ENCODE results near the gene ENOX1. TPM values are rescaled to one million over a fixed set of nuclear protein-coding genes. Genes with fewer than 3 reads are reported as not detected.

The ENOX1 gene
- total RNA-seq, 2 experiments from 2014 or later = 2.4 TPM; not detected in 1

- no peaks in the 10 kb centered on the region for H3K4me1 Mint-ChIP-seq
- no peak overlapping the region for H3K27ac Mint-ChIP-seq
- H3K4me3 Mint-ChIP-seq = no peak overlapping the region
- CTCF ChIA-PET = no interaction called here
- no peaks in the 10 kb centered on the region for H3K36me3 Mint-ChIP-seq
- DNase-seq (no peak), ATAC-seq (no peak)
- no peaks in the 10 kb centered on the region for H3K9me3 Mint-ChIP-seq (ENCODE audit: low read depth)
- peaks cover 36% of the 10 kb centered on the region for H3K27me3 Mint-ChIP-seq
Observed at GRCh38 chr13:43294412-43294811, 492.4 kb downstream of the ENOX1 start.

GRCh38 chr13:43293986-43294385 is 492.8 kb downstream of the ENOX1 start:
- H3K4me1 Mint-ChIP-seq = no peaks in the 10 kb centered on the region
- no peak overlapping the region for H3K27ac Mint-ChIP-seq
- ATAC-seq = no peak
- H3K4me3 Mint-ChIP-seq = no peak overlapping the region
- CTCF ChIA-PET = no interaction called here
- H3K27me3 Mint-ChIP-seq = peaks cover 34% of the 10 kb centered on the region
- no peaks in the 10 kb centered on the region for H3K36me3 Mint-ChIP-seq
- no peaks in the 10 kb centered on the region for H3K9me3 Mint-ChIP-seq (ENCODE audit: low read depth)
- no peak for DNase-seq

GRCh38 chr13:43293561-43293960 is 493.2 kb downstream of the ENOX1 start:
- Mint-ChIP-seq H3K27ac (no peak overlapping the region), H3K4me1 (no peaks in the 10 kb centered on the region), H3K36me3 (no peaks in the 10 kb centered on the region), H3K27me3 (peaks cover 33% of the 10 kb centered on the region), H3K9me3 (ENCODE audit: low read depth) (no peaks in the 10 kb centered on the region), H3K4me3 (no peak overlapping the region)
- no peak for ATAC-seq
- CTCF ChIA-PET = no interaction called here
- DNase-seq = no peak

- Mint-ChIP-seq H3K27ac (no peak overlapping the region), H3K4me1 (no peaks in the 10 kb centered on the region), H3K4me3 (no peak overlapping the region), H3K27me3 (peaks cover 29% of the 10 kb centered on the region), H3K36me3 (no peaks in the 10 kb centered on the region), H3K9me3 (ENCODE audit: low read depth) (no peaks in the 10 kb centered on the region)
- no peak for DNase-seq
- CTCF ChIA-PET = no interaction called here
- no peak for ATAC-seq
Observed at GRCh38 chr13:43293008-43293407, 493.8 kb downstream of the ENOX1 start.

GRCh38 chr13:43291287-43292060 is 495.3 kb downstream of the ENOX1 start:
- H3K4me3 Mint-ChIP-seq = no peak overlapping the region
- CTCF ChIA-PET = no interaction called here
- no peak overlapping the region for H3K27ac Mint-ChIP-seq
- ATAC-seq (no peak), DNase-seq (no peak)
- H3K9me3 Mint-ChIP-seq (ENCODE audit: low read depth) = no peaks in the 10 kb centered on the region
- no peaks in the 10 kb centered on the region for H3K4me1 Mint-ChIP-seq
- no peaks in the 10 kb centered on the region for H3K36me3 Mint-ChIP-seq
- H3K27me3 Mint-ChIP-seq = peaks cover 22% of the 10 kb centered on the region

- no peak overlapping the region for H3K4me3 Mint-ChIP-seq
- no peaks in the 10 kb centered on the region for H3K36me3 Mint-ChIP-seq
- CTCF ChIA-PET = no interaction called here
- ATAC-seq (no peak), DNase-seq (no peak)
- no peaks in the 10 kb centered on the region for H3K4me1 Mint-ChIP-seq
- no peaks in the 10 kb centered on the region for H3K9me3 Mint-ChIP-seq (ENCODE audit: low read depth)
- peaks cover 19% of the 10 kb centered on the region for H3K27me3 Mint-ChIP-seq
- no peak overlapping the region for H3K27ac Mint-ChIP-seq
Observed at GRCh38 chr13:43289470-43290255, 497.1 kb downstream of the ENOX1 start.

- Mint-ChIP-seq H3K9me3 (ENCODE audit: low read depth) (no peaks in the 10 kb centered on the region), H3K36me3 (no peaks in the 10 kb centered on the region), H3K27ac (no peak overlapping the region), H3K4me1 (no peaks in the 10 kb centered on the region), H3K4me3 (no peak overlapping the region), H3K27me3 (peaks cover 24% of the 10 kb centered on the region)
- no peak for DNase-seq
- CTCF ChIA-PET = no interaction called here
- ATAC-seq = no peak
Observed at GRCh38 chr13:43286751-43287150, 500.0 kb downstream of the ENOX1 start.

- no peaks in the 10 kb centered on the region for H3K36me3 Mint-ChIP-seq
- no peak overlapping the region for H3K4me3 Mint-ChIP-seq
- no peaks in the 10 kb centered on the region for H3K9me3 Mint-ChIP-seq (ENCODE audit: low read depth)
- H3K4me1 Mint-ChIP-seq = no peaks in the 10 kb centered on the region
- H3K27ac Mint-ChIP-seq = no peak overlapping the region
- CTCF ChIA-PET = no interaction called here
- H3K27me3 Mint-ChIP-seq = peaks cover 29% of the 10 kb centered on the region
- ATAC-seq (no peak), DNase-seq (no peak)
Observed at GRCh38 chr13:43285933-43286597, 500.7 kb downstream of the ENOX1 start.

- no peak overlapping the region for H3K4me3 Mint-ChIP-seq
- H3K36me3 Mint-ChIP-seq = no peaks in the 10 kb centered on the region
- no peaks in the 10 kb centered on the region for H3K9me3 Mint-ChIP-seq (ENCODE audit: low read depth)
- peaks cover 27% of the 10 kb centered on the region for H3K27me3 Mint-ChIP-seq
- no peak overlapping the region for H3K27ac Mint-ChIP-seq
- CTCF ChIA-PET = no interaction called here
- H3K4me1 Mint-ChIP-seq = no peaks in the 10 kb centered on the region
- DNase-seq = no peak
- ATAC-seq = no peak
Observed at GRCh38 chr13:43284162-43284561, 502.6 kb downstream of the ENOX1 start.

GRCh38 chr13:43279696-43280095 is 507.1 kb downstream of the ENOX1 start:
- CTCF ChIA-PET = no interaction called here
- Mint-ChIP-seq H3K9me3 (ENCODE audit: low read depth) (no peaks in the 10 kb centered on the region), H3K27me3 (peaks cover 26% of the 10 kb centered on the region), H3K4me3 (no peak overlapping the region), H3K27ac (no peak overlapping the region), H3K36me3 (no peaks in the 10 kb centered on the region), H3K4me1 (no peaks in the 10 kb centered on the region)
- DNase-seq = no peak
- ATAC-seq = no peak

GRCh38 chr13:43278127-43278526 is 508.6 kb downstream of the ENOX1 start:
- ATAC-seq (no peak), DNase-seq (no peak)
- no peaks in the 10 kb centered on the region for H3K36me3 Mint-ChIP-seq
- no peaks in the 10 kb centered on the region for H3K4me1 Mint-ChIP-seq
- CTCF ChIA-PET = no interaction called here
- no peak overlapping the region for H3K27ac Mint-ChIP-seq
- H3K4me3 Mint-ChIP-seq = no peak overlapping the region
- H3K9me3 Mint-ChIP-seq (ENCODE audit: low read depth) = no peaks in the 10 kb centered on the region
- peaks cover 33% of the 10 kb centered on the region for H3K27me3 Mint-ChIP-seq

- DNase-seq = no peak
- no peak overlapping the region for H3K4me3 Mint-ChIP-seq
- CTCF ChIA-PET = no interaction called here
- H3K27ac Mint-ChIP-seq = no peak overlapping the region
- no peaks in the 10 kb centered on the region for H3K4me1 Mint-ChIP-seq
- no peaks in the 10 kb centered on the region for H3K9me3 Mint-ChIP-seq (ENCODE audit: low read depth)
- peaks cover 38% of the 10 kb centered on the region for H3K27me3 Mint-ChIP-seq
- no peaks in the 10 kb centered on the region for H3K36me3 Mint-ChIP-seq
- ATAC-seq = no peak
Observed at GRCh38 chr13:43277142-43277541, 509.6 kb downstream of the ENOX1 start.

GRCh38 chr13:43274881-43275280 is 511.9 kb downstream of the ENOX1 start:
- Mint-ChIP-seq H3K4me1 (no peaks in the 10 kb centered on the region), H3K4me3 (no peak overlapping the region), H3K27ac (no peak overlapping the region), H3K27me3 (peaks cover 26% of the 10 kb centered on the region), H3K9me3 (ENCODE audit: low read depth) (no peaks in the 10 kb centered on the region), H3K36me3 (no peaks in the 10 kb centered on the region)
- CTCF ChIA-PET = no interaction called here
- DNase-seq (no peak), ATAC-seq (no peak)

- H3K27ac Mint-ChIP-seq = no peak overlapping the region
Observed at GRCh38 chr13:43273362-43273761, 513.4 kb downstream of the ENOX1 start.

More at GRCh38 chr13:43273362-43273761, 513.4 kb downstream of the ENOX1 start:
- Mint-ChIP-seq H3K4me1 (no peaks in the 10 kb centered on the region), H3K36me3 (no peaks in the 10 kb centered on the region), H3K27me3 (peaks cover 30% of the 10 kb centered on the region), H3K4me3 (no peak overlapping the region), H3K9me3 (ENCODE audit: low read depth) (no peaks in the 10 kb centered on the region)
- DNase-seq (no peak), ATAC-seq (no peak)
- CTCF ChIA-PET = no interaction called here
